GM12878 (cell line): Measurements from ENCODE around the gene RAB37.

ENCODE experiments used
- CTCF ChIP-seq, 3 experiments: IDR thresholded peaks in 2 of 3; conservative IDR thresholded peaks in 1 of 3; 2 replicates each; pipeline ENCODE4 v1.5.1; 2011; ENCODE audit warnings: low read depth in 3 of 3, low read length in 3 of 3, mild to moderate bottlenecking in 3 of 3, control low read depth in 2 of 3, moderate library complexity in 2 of 3, inconsistent platforms in 1 of 3, mixed read lengths in 1 of 3; ENCODE audit not compliant: control insufficient read depth in 2 of 3, insufficient read depth in 1 of 3; ENCODE audit errors: extremely low read depth in 1 of 3
- EGR1 ChIP-seq, 2 experiments: IDR thresholded peaks; 1 replicate in 1 of 2; 2 replicates in 1 of 2; pipeline ENCODE4 v1.6.1; 2011 to 2012; ENCODE audit warnings: low read depth in 2 of 2, low read length in 2 of 2, borderline replicate concordance in 1 of 2, mild to moderate bottlenecking in 1 of 2, moderate library complexity in 1 of 2
- FOXM1 ChIP-seq: IDR thresholded peaks from 2 replicates; pipeline ENCODE4 v1.6.1; 2012; ENCODE audit warnings: low read depth, mild to moderate bottlenecking, inconsistent platforms, low read length, moderate library complexity
- RAD21 ChIP-seq: IDR thresholded peaks from 2 replicates; pipeline ENCODE4 v1.6.1; 2011; ENCODE audit warnings: mild to moderate bottlenecking, low read depth, low read length, moderate library complexity; ENCODE audit not compliant: insufficient read depth
- SIX5 ChIP-seq: IDR thresholded peaks from 2 replicates; pipeline ENCODE4 v1.6.1; 2011; ENCODE audit warnings: mild to moderate bottlenecking, low read depth, low read length, moderate library complexity; ENCODE audit not compliant: severe bottlenecking
- ZZZ3 ChIP-seq: IDR thresholded peaks from 2 replicates; pipeline ENCODE4 v1.6.1; 2011; ENCODE audit warnings: low read depth; ENCODE audit not compliant: control insufficient read depth, insufficient read length

- TF ChIP-seq RAD21 (no peak), ZZZ3 (no peak), CTCF (IDR thresholded peaks at IDR 0.05 in 2 of 3, conservative IDR thresholded peaks at IDR 0.05 in 1 of 3; ENCODE audit: control insufficient read depth in 2 of 3, extremely low read depth in 1 of 3, insufficient read depth in 1 of 3, low read depth in 3 of 3, low read length in 3 of 3) (no peak), FOXM1 (no peak), EGR1 (IDR thresholded peaks at IDR 0.05; ENCODE audit: borderline replicate concordance in 1 of 2, low read depth in 2 of 2, low read length in 2 of 2) (no peak), SIX5 (no peak)
These were observed 9.9 kb downstream of the RAB37 start for GRCh38 chr17:74746922-74747321.
